GM10266 (cell line): Measurements from ENCODE around the gene UBASH3B.

Experiments
- DNase-seq: peaks from one replicate; pipeline ENCODE4 v3.0.0; 2012; ENCODE audit errors: extremely low spot score
- CTCF ChIP-seq: IDR thresholded peaks from 2 replicates; pipeline ENCODE4 v1.5.1; 2012; ENCODE audit warnings: mild to moderate bottlenecking, low read depth; ENCODE audit not compliant: control insufficient read depth, insufficient read depth; ENCODE audit errors: missing control alignments

The UBASH3B gene

GRCh38 chr11:122678406-122678805, 22.9 kb downstream of the UBASH3B start:
- no peak for DNase-seq
- no peak for TF ChIP-seq CTCF

- no peak for TF ChIP-seq CTCF
- no peak for DNase-seq
Measured at GRCh38 chr11:122679466-122679865, 23.9 kb downstream of the UBASH3B start.

GRCh38 chr11:122681070-122681469, 25.5 kb downstream of the UBASH3B start:
- no peak for DNase-seq
- no peak for TF ChIP-seq CTCF

- no peak for TF ChIP-seq CTCF
- no peak for DNase-seq
Measured at GRCh38 chr11:122681735-122682134, 26.2 kb downstream of the UBASH3B start.

- DNase-seq: no peak
Measured at GRCh38 chr11:122682464-122682863, 26.9 kb downstream of the UBASH3B start.

GRCh38 chr11:122685041-122685440, 29.5 kb downstream of the UBASH3B start:
- no peak for DNase-seq
- TF ChIP-seq CTCF: no peak

More at GRCh38 chr11:122682464-122682863, 26.9 kb downstream of the UBASH3B start:
- no peak for TF ChIP-seq CTCF

GRCh38 chr11:122686111-122686510, 30.6 kb downstream of the UBASH3B start:
- TF ChIP-seq CTCF: no peak
- DNase-seq: no peak
